ENCODE measurements around the gene RHBDL1. TPM values are rescaled to one million over a fixed set of nuclear protein-coding genes. Genes with fewer than 3 reads are reported as not detected.
A peak's percentile ranks its signal among the peaks of the same experiment; 100 is the strongest.

The RHBDL1 gene
- total and polyA plus RNA-seq, 9 of the 15 experiments (the other 6 are each of a cell fraction or from before 2014, with no cell fraction given): 0.03 to 5.6 (median 1.3) TPM; not detected in 1

- 1% methylated on average over 25 of the region's 115 CpGs for WGBS (ENCODE audit: insufficient coverage, low coverage, missing lambda C conversion rate)
- Histone ChIP-seq H3K9me1 (ENCODE audit: control insufficient read depth, insufficient read depth, low read length) (peaks cover 6% of the 10 kb centered on the region), H3K4me2 (ENCODE audit: insufficient read depth, low read length) (peak within 1 kb of the TSS; percentile 46; the same call in 1 of the 2 replicates), H2AFZ (ENCODE audit: low read depth, low read length) (no peak within 1 kb of the TSS), H3K4me1 (replicated peaks in 1 of 2; ENCODE audit: control insufficient read depth in 2 of 2, insufficient read depth in 2 of 2, low read length in 2 of 2) (peaks cover 0 to 65% of the 10 kb centered on the region in 2 experiments; a peak in 3 of 5 replicates), H4K20me1 (replicated peaks; ENCODE audit: control insufficient read depth, insufficient read depth, low read length) (peaks cover 41% of the 10 kb centered on the region), H3K27ac (ENCODE audit: extremely low read depth, low read depth, low read length) (no peak within 1 kb of the TSS), H3K27me3 (ENCODE audit: control insufficient read depth in 2 of 2, insufficient read depth in 2 of 2, low read length in 2 of 2) (peaks cover 8 to 50% of the 10 kb centered on the region in 2 experiments; a peak in 4 of 5 replicates), H3K79me2 (ENCODE audit: control insufficient read depth, insufficient read depth, low read length) (no peaks in the 10 kb centered on the region), H3K4me3 (peak within 1 kb of the TSS; percentile 34; the same call in 1 of the 2 replicates), H3K9ac (ENCODE audit: insufficient read depth in 1 of 2, low read depth in 2 of 2, low read length in 2 of 2) (peak within 1 kb of the TSS in 1 of 2 experiments; percentile 74; a peak in 2 of 4 replicates), H3K9me3 (replicated peaks; ENCODE audit: control insufficient read depth, insufficient read depth, low read depth, low read length) (no peaks in the 10 kb centered on the region), H3K36me3 (ENCODE audit: control insufficient read depth, insufficient read depth, low read length) (no peaks in the 10 kb centered on the region)
- peak; percentile 76 to 95 (median 93) for DNase-seq (ENCODE audit: extremely low read depth in 1 of 4, low spot score in 3 of 4)
- POLR2A ChIA-PET: interaction anchor here (1.0 kb wide), 1 partner anchor 13 kb away, joined by 3 read pairs; no protein-coding TSS in a partner anchor
- intact Hi-C loops (cut with micrococcal nuclease) (no loop called here), in situ Hi-C loops (cut with MboI) (no loop called here)
- no peak for FAIRE-seq
- peak; percentile 15; the same call in 1 of the 3 replicates for ATAC-seq
- BruUV-seq (replicated peaks): no TSS peak
- CTCF ChIA-PET (ENCODE audit: low intra/inter-chr PET ratio): no interaction called here
- TF ChIP-seq RREB1 (CRISPR knock-in tag; IDR thresholded peaks at IDR 0.05) (no peak), HDAC8 (tag; IDR thresholded peaks at IDR 0.05) (no peak), YBX1 (IDR thresholded peaks at IDR 0.05) (no peak), SMAD1 (IDR thresholded peaks at IDR 0.05; ENCODE audit: low read depth, low read length, partially characterized antibody) (no peak), ZNF766 (CRISPR knock-in tag; conservative IDR thresholded peaks at IDR 0.05) (0 out of 2 replicates have a peak, but pooled peaks have one; percentile 39), MYBL2 (IDR thresholded peaks at IDR 0.05; ENCODE audit: low read depth) (no peak), MYBL2 (CRISPR knock-in tag; IDR thresholded peaks at IDR 0.05; ENCODE audit: borderline replicate concordance) (no peak), ZNF212 (CRISPR knock-in tag; IDR thresholded peaks at IDR 0.05) (no peak), NR3C1 (CRISPR knock-in tag; IDR thresholded peaks at IDR 0.05) (no peak), NFE2 (IDR thresholded peaks at IDR 0.05; ENCODE audit: low read depth) (no peak)
- TF ChIP-seq, protein P1, sequence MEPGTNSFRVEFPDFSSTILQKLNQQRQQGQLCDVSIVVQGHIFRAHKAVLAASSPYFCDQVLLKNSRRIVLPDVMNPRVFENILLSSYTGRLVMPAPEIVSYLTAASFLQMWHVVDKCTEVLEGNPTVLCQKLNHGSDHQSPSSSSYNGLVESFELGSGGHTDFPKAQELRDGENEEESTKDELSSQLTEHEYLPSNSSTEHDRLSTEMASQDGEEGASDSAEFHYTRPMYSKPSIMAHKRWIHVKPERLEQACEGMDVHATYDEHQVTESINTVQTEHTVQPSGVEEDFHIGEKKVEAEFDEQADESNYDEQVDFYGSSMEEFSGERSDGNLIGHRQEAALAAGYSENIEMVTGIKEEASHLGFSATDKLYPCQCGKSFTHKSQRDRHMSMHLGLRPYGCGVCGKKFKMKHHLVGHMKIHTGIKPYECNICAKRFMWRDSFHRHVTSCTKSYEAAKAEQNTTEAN (CRISPR knock-in tag; IDR thresholded peaks at IDR 0.05): no peak
- TF ChIP-seq, protein P2, sequence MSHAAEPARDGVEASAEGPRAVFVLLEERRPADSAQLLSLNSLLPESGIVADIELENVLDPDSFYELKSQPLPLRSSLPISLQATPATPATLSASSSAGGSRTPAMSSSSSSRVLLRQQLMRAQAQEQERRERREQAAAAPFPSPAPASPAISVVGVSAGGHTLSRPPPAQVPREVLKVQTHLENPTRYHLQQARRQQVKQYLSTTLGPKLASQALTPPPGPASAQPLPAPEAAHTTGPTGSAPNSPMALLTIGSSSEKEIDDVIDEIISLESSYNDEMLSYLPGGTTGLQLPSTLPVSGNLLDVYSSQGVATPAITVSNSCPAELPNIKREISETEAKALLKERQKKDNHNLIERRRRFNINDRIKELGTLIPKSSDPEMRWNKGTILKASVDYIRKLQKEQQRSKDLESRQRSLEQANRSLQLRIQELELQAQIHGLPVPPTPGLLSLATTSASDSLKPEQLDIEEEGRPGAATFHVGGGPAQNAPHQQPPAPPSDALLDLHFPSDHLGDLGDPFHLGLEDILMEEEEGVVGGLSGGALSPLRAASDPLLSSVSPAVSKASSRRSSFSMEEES (CRISPR knock-in tag; IDR thresholded peaks at IDR 0.05): no peak
- TF ChIP-seq, protein P3, sequence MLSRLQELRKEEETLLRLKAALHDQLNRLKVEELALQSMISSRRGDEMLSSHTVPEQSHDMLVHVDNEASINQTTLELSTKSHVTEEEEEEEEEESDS (CRISPR knock-in tag; IDR thresholded peaks at IDR 0.05): no peak
These were observed 30.1 kb downstream of the RHBDL1 start, which contains the start of gene FBXL16 for GRCh38 chr16:705431-706188. Gene FBXL16 (minus strand): TSS chr16:705801. CDS start chr16:697405, 8,396 bp downstream.

Measured in K562 (cell line).